Neural cell (in vitro differentiated cells): ENCODE results near the gene USP2. TPM values are rescaled to one million over a fixed set of nuclear protein-coding genes. Genes with fewer than 3 reads are reported as not detected.

Source experiments
- H2AFZ ChIP-seq: fragments of 200-600, 300-800 bp; sonication (generic), shearing (Covaris generic); 2 replicates; pipeline ENCODE4 v1.6.0; 2014; ENCODE audit warnings: low read depth, mild to moderate bottlenecking, antibody characterized with exemption, low read length, moderate library complexity
- H3F3A ChIP-seq: fragments of 200-600 bp; shearing (Covaris generic); 2 replicates; pipeline ENCODE4 v1.6.1; 2016; ENCODE audit warnings: mild to moderate bottlenecking, moderate library complexity, mixed read lengths, antibody characterized with exemption, low read length; ENCODE audit not compliant: insufficient read depth, poor library complexity, severe bottlenecking
- H3K27ac ChIP-seq: fragments of 200-600, 300-800 bp; sonication (generic), shearing (Covaris generic); 2 replicates; pipeline ENCODE4 v1.5.1; 2014; ENCODE audit warnings: mild to moderate bottlenecking, low read length, moderate library complexity
- H3K27me3 ChIP-seq: fragments of 300-800, 200-600 bp; sonication (generic), shearing (Covaris generic); 2 replicates; pipeline ENCODE4 v1.6.0; 2014; ENCODE audit warnings: mild to moderate bottlenecking, low read depth, low read length, moderate library complexity; ENCODE audit not compliant: insufficient read depth
- H3K36me3 ChIP-seq: fragments of 300-800, 200-600 bp; sonication (generic), shearing (Covaris generic); 2 replicates; pipeline ENCODE4 v1.5.1; 2014; ENCODE audit warnings: mild to moderate bottlenecking, antibody characterized with exemption, low read length, moderate library complexity; ENCODE audit not compliant: insufficient read depth
- H3K4me2 ChIP-seq: fragments of 300-800, 200-600 bp; sonication (generic), shearing (Covaris generic); 2 replicates; pipeline ENCODE4 v1.6.0; 2014; ENCODE audit warnings: mild to moderate bottlenecking, low read length
- H3K4me3 ChIP-seq: fragments of 300-800, 200-600 bp; sonication (generic), shearing (Covaris generic); 2 replicates; pipeline ENCODE4 v1.5.1; 2014; ENCODE audit warnings: mild to moderate bottlenecking, low read length, moderate library complexity
- H3K79me2 ChIP-seq: fragments of 200-600 bp; shearing (Covaris generic); replicated peaks from 2 replicates; pipeline ENCODE4 v1.6.0; 2014; ENCODE audit warnings: mild to moderate bottlenecking, low read length, moderate library complexity; ENCODE audit not compliant: insufficient read depth
- H3K9ac ChIP-seq: fragments of 300-800, 200-600 bp; sonication (generic), shearing (Covaris generic); 2 replicates; pipeline ENCODE4 v1.6.1; 2016; ENCODE audit warnings: mild to moderate bottlenecking, low read length, mixed read lengths
- H3K9me2 ChIP-seq: fragments of 200-600 bp; shearing (Covaris generic); 2 replicates; pipeline ENCODE4 v1.6.1; 2016; ENCODE audit warnings: mild to moderate bottlenecking, low read length, mixed read lengths; ENCODE audit not compliant: insufficient read depth
- H3K9me3 ChIP-seq: fragments of 200-600, 300-800 bp; sonication (generic), shearing (Covaris generic); 2 replicates; pipeline ENCODE4 v1.6.1; 2016; ENCODE audit warnings: mild to moderate bottlenecking, mixed run types, low read length, moderate library complexity, mixed read lengths
- H4K20me1 ChIP-seq: fragments of 200-600 bp; shearing (Covaris generic); 2 replicates; pipeline ENCODE4 v1.6.1; 2016; ENCODE audit warnings: mild to moderate bottlenecking, mixed run types; ENCODE audit not compliant: insufficient read depth
- EP300 ChIP-seq: fragments of 450-650 bp; conservative IDR thresholded peaks from 2 replicates; pipeline ENCODE4 v1.6.1; 2014; ENCODE audit warnings: antibody characterized with exemption, mild to moderate bottlenecking, moderate library complexity; ENCODE audit not compliant: poor library complexity, severe bottlenecking
- EZH2 ChIP-seq: fragments of 200-600, 300-800 bp; shearing (Covaris generic), sonication (generic); IDR thresholded peaks from 2 replicates; pipeline ENCODE4 v1.6.1; 2014; ENCODE audit warnings: antibody characterized with exemption, low read length, borderline replicate concordance, mild to moderate bottlenecking; ENCODE audit not compliant: insufficient read depth, poor library complexity, severe bottlenecking
- MXI1 ChIP-seq: fragments of 450-650 bp; conservative IDR thresholded peaks from 2 replicates; pipeline ENCODE4 v1.6.1; 2014; ENCODE audit warnings: antibody characterized with exemption, mild to moderate bottlenecking; ENCODE audit not compliant: poor library complexity, severe bottlenecking
- POLR2AphosphoS5 ChIP-seq: IDR thresholded peaks from 2 replicates; pipeline ENCODE4 v1.6.1; 2012
- RAD21 ChIP-seq: fragments of 450-650 bp; conservative IDR thresholded peaks from 2 replicates; pipeline ENCODE4 v1.6.1; 2014; ENCODE audit warnings: antibody characterized with exemption, mild to moderate bottlenecking, moderate library complexity
- SMC3 ChIP-seq: fragments of 450-650 bp; conservative IDR thresholded peaks from 2 replicates; pipeline ENCODE4 v1.6.1; 2014; ENCODE audit warnings: antibody characterized with exemption, mild to moderate bottlenecking, moderate library complexity; ENCODE audit not compliant: poor library complexity
- TAF1 ChIP-seq: IDR thresholded peaks from 2 replicates; pipeline ENCODE4 v1.6.1; 2012; ENCODE audit warnings: low read depth
- polyA plus RNA-seq: library from polyadenylated mRNA; depleted of rRNA; stranded (reverse); fragments of >200 nt; gene quantifications from 2 replicates; pipeline ENCODE4 v1.2.3, GENCODE V29; 2014
- TF ChIP-seq, protein P1 (sequence below): fragments of 450-650 bp; IDR thresholded peaks from 2 replicates; pipeline ENCODE4 v1.5.1; 2014; ENCODE audit warnings: antibody characterized with exemption, mild to moderate bottlenecking, moderate library complexity; ENCODE audit not compliant: poor library complexity, severe bottlenecking
- TF ChIP-seq, protein P2 (sequence below): IDR thresholded peaks from 2 replicates; pipeline ENCODE4 v1.6.1; 2012; ENCODE audit warnings: borderline replicate concordance

USP2 gene
- polyA plus RNA-seq, 1 donor from 2014 or later, result 0.59 TPM

DNA sequence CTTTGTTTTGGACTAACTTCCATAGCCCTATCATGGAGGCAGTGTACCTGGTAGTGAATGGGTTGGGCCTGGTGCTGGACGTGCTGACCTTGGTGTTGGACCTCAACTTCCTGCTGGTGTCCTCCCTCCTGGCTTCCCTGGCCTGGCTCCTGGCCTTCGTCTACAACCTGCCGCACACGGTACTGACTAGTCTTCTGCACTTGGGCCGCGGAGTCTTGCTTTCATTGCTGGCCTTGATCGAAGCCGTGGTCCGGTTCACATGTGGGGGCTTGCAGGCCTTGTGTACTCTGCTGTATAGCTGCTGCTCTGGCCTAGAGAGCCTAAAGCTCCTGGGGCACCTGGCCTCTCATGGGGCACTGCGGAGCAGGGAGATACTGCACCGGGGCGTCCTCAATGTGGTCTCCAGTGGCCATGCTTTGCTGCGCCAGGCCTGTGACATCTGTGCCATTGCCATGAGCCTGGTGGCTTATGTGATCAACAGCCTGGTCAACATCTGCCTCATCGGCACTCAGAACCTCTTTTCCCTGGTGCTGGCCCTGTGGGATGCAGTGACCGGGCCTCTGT lies 46.3 kb downstream of the USP2 start:
- peak overlapping the region; percentile 60 for H3K27ac ChIP-seq

DNA sequence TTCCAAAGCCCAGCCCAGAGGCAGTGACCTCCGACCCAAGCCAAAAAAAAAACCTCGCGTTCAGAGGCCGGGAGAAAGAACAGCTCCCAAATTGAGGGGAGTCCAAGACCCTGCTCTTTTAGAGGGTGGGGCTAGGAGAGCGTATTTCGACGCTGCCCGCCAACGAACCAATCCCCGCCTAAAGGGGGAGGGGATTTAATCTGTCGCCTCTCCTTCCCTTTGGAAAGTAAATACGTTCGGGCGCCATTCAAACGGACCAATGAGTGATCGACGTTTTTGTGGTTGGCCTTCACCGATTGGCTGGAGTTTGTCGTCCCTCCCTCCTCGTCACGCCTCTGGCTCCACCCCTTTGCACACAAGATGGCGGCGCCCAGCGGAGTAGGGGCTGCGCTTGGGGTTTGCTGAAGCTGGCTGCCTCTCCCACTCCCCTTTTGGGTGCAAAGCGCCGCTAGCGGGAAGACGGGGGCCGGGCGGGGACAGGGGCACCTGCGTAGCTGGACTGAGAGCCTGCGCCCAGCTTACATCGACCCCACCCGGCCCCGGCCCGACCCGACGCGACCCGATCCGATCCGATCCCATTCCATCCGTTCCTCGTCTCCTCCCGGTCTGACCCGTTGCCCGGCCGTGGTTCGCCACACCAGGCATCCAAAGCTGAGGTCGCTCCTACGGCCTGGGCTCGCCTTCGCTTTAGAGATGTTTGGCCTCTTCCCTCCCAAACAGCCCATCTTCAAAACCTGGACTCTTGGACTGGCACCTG lies 47.1 kb downstream of the USP2 start, which contains the start of gene RNF26:
RNF26 (plus strand) TSS at position 354 of the 757 bp plus-strand sequence. CDS start 596 bp downstream, outside the sequence.
- H2AFZ ChIP-seq, result peak within 1 kb of the TSS; percentile 90
- no peaks in the 10 kb centered on the region for H4K20me1 ChIP-seq
- no peaks in the 10 kb centered on the region for H3K9me2 ChIP-seq
- H3K4me2 ChIP-seq, result peak within 1 kb of the TSS; percentile 84
- peak within 1 kb of the TSS; percentile 60 for H3K27ac ChIP-seq
- H3K79me2 ChIP-seq, result peaks cover 6% of the 10 kb centered on the region
- H3F3A ChIP-seq, result no peaks in the 10 kb centered on the region
- no peaks in the 10 kb centered on the region for H3K9me3 ChIP-seq
- no peaks in the 10 kb centered on the region for H3K36me3 ChIP-seq
- H3K4me3 ChIP-seq, result peak within 1 kb of the TSS; percentile 86
- H3K9ac ChIP-seq, result peak within 1 kb of the TSS; percentile 79
- peaks cover 8% of the 10 kb centered on the region for H3K27me3 ChIP-seq
- TF ChIP-seq TAF1, result peak; percentile 85
- TF ChIP-seq, protein P1, sequence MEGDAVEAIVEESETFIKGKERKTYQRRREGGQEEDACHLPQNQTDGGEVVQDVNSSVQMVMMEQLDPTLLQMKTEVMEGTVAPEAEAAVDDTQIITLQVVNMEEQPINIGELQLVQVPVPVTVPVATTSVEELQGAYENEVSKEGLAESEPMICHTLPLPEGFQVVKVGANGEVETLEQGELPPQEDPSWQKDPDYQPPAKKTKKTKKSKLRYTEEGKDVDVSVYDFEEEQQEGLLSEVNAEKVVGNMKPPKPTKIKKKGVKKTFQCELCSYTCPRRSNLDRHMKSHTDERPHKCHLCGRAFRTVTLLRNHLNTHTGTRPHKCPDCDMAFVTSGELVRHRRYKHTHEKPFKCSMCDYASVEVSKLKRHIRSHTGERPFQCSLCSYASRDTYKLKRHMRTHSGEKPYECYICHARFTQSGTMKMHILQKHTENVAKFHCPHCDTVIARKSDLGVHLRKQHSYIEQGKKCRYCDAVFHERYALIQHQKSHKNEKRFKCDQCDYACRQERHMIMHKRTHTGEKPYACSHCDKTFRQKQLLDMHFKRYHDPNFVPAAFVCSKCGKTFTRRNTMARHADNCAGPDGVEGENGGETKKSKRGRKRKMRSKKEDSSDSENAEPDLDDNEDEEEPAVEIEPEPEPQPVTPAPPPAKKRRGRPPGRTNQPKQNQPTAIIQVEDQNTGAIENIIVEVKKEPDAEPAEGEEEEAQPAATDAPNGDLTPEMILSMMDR, result peak; percentile 18
- no peak for TF ChIP-seq SMC3
- peak; percentile 95 for TF ChIP-seq MXI1
- no peak for TF ChIP-seq EZH2
- TF ChIP-seq, protein P2, sequence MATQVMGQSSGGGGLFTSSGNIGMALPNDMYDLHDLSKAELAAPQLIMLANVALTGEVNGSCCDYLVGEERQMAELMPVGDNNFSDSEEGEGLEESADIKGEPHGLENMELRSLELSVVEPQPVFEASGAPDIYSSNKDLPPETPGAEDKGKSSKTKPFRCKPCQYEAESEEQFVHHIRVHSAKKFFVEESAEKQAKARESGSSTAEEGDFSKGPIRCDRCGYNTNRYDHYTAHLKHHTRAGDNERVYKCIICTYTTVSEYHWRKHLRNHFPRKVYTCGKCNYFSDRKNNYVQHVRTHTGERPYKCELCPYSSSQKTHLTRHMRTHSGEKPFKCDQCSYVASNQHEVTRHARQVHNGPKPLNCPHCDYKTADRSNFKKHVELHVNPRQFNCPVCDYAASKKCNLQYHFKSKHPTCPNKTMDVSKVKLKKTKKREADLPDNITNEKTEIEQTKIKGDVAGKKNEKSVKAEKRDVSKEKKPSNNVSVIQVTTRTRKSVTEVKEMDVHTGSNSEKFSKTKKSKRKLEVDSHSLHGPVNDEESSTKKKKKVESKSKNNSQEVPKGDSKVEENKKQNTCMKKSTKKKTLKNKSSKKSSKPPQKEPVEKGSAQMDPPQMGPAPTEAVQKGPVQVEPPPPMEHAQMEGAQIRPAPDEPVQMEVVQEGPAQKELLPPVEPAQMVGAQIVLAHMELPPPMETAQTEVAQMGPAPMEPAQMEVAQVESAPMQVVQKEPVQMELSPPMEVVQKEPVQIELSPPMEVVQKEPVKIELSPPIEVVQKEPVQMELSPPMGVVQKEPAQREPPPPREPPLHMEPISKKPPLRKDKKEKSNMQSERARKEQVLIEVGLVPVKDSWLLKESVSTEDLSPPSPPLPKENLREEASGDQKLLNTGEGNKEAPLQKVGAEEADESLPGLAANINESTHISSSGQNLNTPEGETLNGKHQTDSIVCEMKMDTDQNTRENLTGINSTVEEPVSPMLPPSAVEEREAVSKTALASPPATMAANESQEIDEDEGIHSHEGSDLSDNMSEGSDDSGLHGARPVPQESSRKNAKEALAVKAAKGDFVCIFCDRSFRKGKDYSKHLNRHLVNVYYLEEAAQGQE, result peak; percentile 83
- peak; percentile 89 for TF ChIP-seq POLR2AphosphoS5
- TF ChIP-seq EP300, result peak; percentile 57

More for the DNA sequence above, 46.3 kb downstream of the USP2 start:
- no peaks in the 10 kb centered on the region for H3K36me3 ChIP-seq
- peaks cover 6% of the 10 kb centered on the region for H3K79me2 ChIP-seq
- H4K20me1 ChIP-seq, result no peaks in the 10 kb centered on the region
- TF ChIP-seq SMC3, result no peak
- TF ChIP-seq, protein P2, result no peak
- TF ChIP-seq, protein P1, result no peak
- no peak for TF ChIP-seq MXI1
- TF ChIP-seq RAD21, result no peak
- TF ChIP-seq EP300, result no peak
- TF ChIP-seq EZH2, result no peak
- TF ChIP-seq TAF1, result no peak
- TF ChIP-seq POLR2AphosphoS5, result no peak
- H2AFZ ChIP-seq, result no peak overlapping the region
- peak overlapping the region; percentile 86 for H3K4me3 ChIP-seq
- H3K9ac ChIP-seq, result peak overlapping the region; percentile 79
- H3F3A ChIP-seq, result no peaks in the 10 kb centered on the region
- no peaks in the 10 kb centered on the region for H3K9me3 ChIP-seq
- H3K4me2 ChIP-seq, result peak overlapping the region; percentile 84
- no peaks in the 10 kb centered on the region for H3K9me2 ChIP-seq
- H3K27me3 ChIP-seq, result peaks cover 16% of the 10 kb centered on the region
